ENCODE data around the gene CAMK2B. TPM values are rescaled to one million over a fixed set of nuclear protein-coding genes. Genes with fewer than 3 reads are reported as not detected.

CAMK2B gene
- under 0.01 and 0.57 TPM in 2 replicates for total RNA-seq

GRCh38 chr7:44325201-44325671 is at the start of gene CAMK2B:
CAMK2B (minus strand) TSS chr7:44325594; CDS start chr7:44325421, 173 bp downstream.

DNA sequence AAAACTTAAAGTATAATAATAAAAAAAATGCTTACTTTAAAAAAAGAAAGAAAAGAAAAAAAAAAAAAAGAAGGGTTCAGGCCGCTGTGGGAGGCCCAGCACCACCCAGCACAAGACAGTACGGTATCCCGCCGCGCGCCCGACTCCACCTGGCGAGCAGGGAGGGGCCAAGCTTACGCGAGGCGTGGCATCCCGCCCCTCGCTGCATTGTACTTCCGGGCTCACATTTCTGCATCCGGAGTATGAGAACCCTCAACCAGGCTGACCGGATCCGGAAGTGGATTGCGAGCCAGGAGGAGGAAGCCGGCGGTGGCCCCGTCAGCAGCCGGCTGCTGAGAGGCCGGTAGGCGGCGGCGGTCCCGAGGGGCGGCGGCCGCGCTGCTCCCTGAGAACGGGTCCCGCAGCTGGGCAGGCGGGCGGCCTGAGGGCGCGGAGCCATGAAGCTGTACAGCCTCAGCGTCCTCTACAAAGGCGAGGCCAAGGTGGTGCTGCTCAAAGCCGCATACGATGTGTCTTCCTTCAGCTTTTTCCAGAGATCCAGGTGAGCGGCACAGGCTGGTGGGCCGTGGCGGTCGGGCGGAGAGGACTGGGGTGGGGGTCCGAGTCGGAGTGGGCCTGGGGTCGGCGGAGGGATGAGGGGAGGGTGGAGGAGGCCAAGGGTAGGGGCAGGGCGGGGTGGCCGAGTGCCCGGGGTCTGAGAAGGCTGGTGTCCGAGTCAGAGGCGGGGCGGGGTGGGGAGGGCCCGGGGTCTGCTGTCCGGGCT is 124.5 kb downstream of the CAMK2B start, which contains the start of gene YKT6:
Gene YKT6, plus strand, starts transcription at position 280 of the 763 bp plus-strand sequence. Its CDS starts 158 bp downstream, at position 438.

GRCh38 chr7:44189286-44189992 is 136.0 kb downstream of the CAMK2B start, which contains the start of gene GCK:
GCK (minus strand) TSS chr7:44189439; CDS start chr7:44188953, 486 bp downstream.

Other genes with a start within 250 kb of the CAMK2B start
- 5.2 and 9.4 TPM in 2 replicates for gene POLM, start 243.1 kb downstream of the CAMK2B start, total RNA-seq
- gene AEBP1, start 221.2 kb downstream of the CAMK2B start, total RNA-seq, result 1.3 and 27.3 TPM in 2 replicates
- gene POLD2, start 202.0 kb downstream of the CAMK2B start, total RNA-seq, result 59.3 and 60.7 TPM in 2 replicates
- not detected in 2 replicates for gene MYL7, start 184.3 kb downstream of the CAMK2B start, total RNA-seq
- gene GCK, start 136.2 kb downstream of the CAMK2B start, total RNA-seq, result under 0.01 and 0.25 TPM in 2 replicates
- 61.8 and 74.7 TPM in 2 replicates for gene YKT6, start 124.6 kb downstream of the CAMK2B start, total RNA-seq
- gene NUDCD3, start 165.1 kb upstream of the CAMK2B start, total RNA-seq, result 98.4 and 218 TPM in 2 replicates
- under 0.01 TPM in 1 of 2 replicates, not detected in the other for gene NPC1L1, start 215.7 kb upstream of the CAMK2B start, total RNA-seq
- 42.6 and 55.2 TPM in 2 replicates for gene DDX56, start 248.3 kb upstream of the CAMK2B start, total RNA-seq

Data from bladder microvascular endothelial cell (primary cell).